Astrocyte (in vitro differentiated cells and primary cell): Measurements from ENCODE around the gene NFKB1.

Source experiments
- EZH2 ChIP-seq: IDR thresholded peaks from 2 replicates; pipeline ENCODE4 v1.6.1; 2012; ENCODE audit warnings: mild to moderate bottlenecking, low read length, inconsistent platforms; ENCODE audit not compliant: insufficient read depth
- TF ChIP-seq, protein P1 (sequence below): IDR thresholded peaks from 2 replicates; pipeline ENCODE4 v1.5.1; 2011; ENCODE audit warnings: low read depth, mild to moderate bottlenecking, inconsistent platforms, low read length, moderate library complexity; ENCODE audit not compliant: insufficient read depth

DNA sequence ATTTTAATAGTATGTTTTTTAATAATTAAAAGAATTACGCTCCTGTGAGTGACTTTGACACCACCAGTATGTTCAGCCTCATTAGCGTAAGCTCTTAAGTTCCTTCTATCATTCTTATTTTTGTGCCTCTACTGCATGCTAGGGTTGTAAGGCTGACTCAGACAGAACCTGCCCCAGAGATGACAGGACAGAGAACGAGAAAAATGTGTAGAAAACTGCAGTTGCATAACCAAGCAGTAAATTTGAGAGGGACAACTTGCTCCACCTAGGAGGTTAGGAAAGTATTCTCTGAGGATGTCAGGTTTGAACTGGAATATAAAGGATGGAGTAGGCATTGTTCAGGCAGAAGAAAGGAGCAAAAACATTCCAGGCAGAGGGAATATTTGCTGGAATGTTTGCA is 98.7 kb downstream of the NFKB1 start:
- TF ChIP-seq, protein P1, sequence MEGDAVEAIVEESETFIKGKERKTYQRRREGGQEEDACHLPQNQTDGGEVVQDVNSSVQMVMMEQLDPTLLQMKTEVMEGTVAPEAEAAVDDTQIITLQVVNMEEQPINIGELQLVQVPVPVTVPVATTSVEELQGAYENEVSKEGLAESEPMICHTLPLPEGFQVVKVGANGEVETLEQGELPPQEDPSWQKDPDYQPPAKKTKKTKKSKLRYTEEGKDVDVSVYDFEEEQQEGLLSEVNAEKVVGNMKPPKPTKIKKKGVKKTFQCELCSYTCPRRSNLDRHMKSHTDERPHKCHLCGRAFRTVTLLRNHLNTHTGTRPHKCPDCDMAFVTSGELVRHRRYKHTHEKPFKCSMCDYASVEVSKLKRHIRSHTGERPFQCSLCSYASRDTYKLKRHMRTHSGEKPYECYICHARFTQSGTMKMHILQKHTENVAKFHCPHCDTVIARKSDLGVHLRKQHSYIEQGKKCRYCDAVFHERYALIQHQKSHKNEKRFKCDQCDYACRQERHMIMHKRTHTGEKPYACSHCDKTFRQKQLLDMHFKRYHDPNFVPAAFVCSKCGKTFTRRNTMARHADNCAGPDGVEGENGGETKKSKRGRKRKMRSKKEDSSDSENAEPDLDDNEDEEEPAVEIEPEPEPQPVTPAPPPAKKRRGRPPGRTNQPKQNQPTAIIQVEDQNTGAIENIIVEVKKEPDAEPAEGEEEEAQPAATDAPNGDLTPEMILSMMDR, result no peak
- no peak for TF ChIP-seq EZH2
